SK-N-SH treated with all-trans-retinoic acid at 6 μM for 48 hours (cell line): ENCODE data around the gene BCKDHB.

Experiments
- CREB5 ChIP-seq: fragments of 250-450 bp; sonication (Bioruptor Pico); IDR thresholded peaks from 2 replicates; pipeline ENCODE4 v1.5.1; 2020; ENCODE audit warnings: low read depth, mild to moderate bottlenecking, moderate library complexity
- POU6F1 ChIP-seq: fragments of 250-450 bp; sonication (Bioruptor Pico); IDR thresholded peaks from 2 replicates; pipeline ENCODE4 v1.8.0; 2021; ENCODE audit warnings: low read depth, mild to moderate bottlenecking, moderate library complexity, borderline replicate concordance
- SNAI2 ChIP-seq: fragments of 250-450 bp; sonication (Bioruptor Pico); IDR thresholded peaks from 2 replicates; pipeline ENCODE4 v1.5.0; 2020; ENCODE audit warnings: mild to moderate bottlenecking, moderate library complexity
- TSHZ2 ChIP-seq: fragments of 250-450 bp; sonication (Bioruptor Pico); IDR thresholded peaks from 2 replicates; pipeline ENCODE4 v1.5.0; 2020; ENCODE audit warnings: mild to moderate bottlenecking, moderate library complexity

- TF ChIP-seq SNAI2 (CRISPR knock-in tag) (no peak), CREB5 (CRISPR knock-in tag) (no peak), TSHZ2 (no peak), POU6F1 (CRISPR knock-in tag) (no peak)
Observed at GRCh38 chr6:80271074-80271473, 164.6 kb downstream of the BCKDHB start.
